Transverse colon (tissue), 4 donors: ENCODE results near the gene SRSF6.

ENCODE experiments used
- CTCF ChIP-seq, 5 experiments: fragments of 200-600 bp in 3 of 5; fragments of 450-650 bp in 2 of 5; sonication (generic) in 3 of 5; IDR thresholded peaks; 1 replicate in 2 of 5; 2 replicates in 3 of 5; pipeline ENCODE4 v1.5.1; 2016 to 2017; ENCODE audit warnings: antibody characterized with exemption in 5 of 5, inconsistent platforms in 3 of 5, mild to moderate bottlenecking in 2 of 5, moderate library complexity in 1 of 5
- EP300 ChIP-seq: sonication (generic); formaldehyde crosslinking; IDR thresholded peaks from one replicate; pipeline ENCODE4 v1.6.1; 2017; ENCODE audit warnings: antibody characterized with exemption, low read depth
- POLR2A ChIP-seq: fragments of 450-650 bp; IDR thresholded peaks from one replicate; pipeline ENCODE4 v1.6.1; 2016; ENCODE audit warnings: antibody characterized with exemption, mild to moderate bottlenecking, moderate library complexity
- POLR2AphosphoS5 ChIP-seq, 3 donors: sonication (generic); formaldehyde crosslinking; IDR thresholded peaks; one replicate each; pipeline ENCODE4 v1.6.1; 2016; ENCODE audit warnings: antibody characterized with exemption in 3 of 3

GRCh38 chr20:43432498-43432897, 25.2 kb upstream of the SRSF6 start:
- TF ChIP-seq POLR2A (no peak), POLR2AphosphoS5 (IDR thresholded peaks at IDR 0.05) (no peak), CTCF (IDR thresholded peaks at IDR 0.05) (no peak), EP300 (no peak)
